Loucy (cell line): ENCODE results near the gene KRTAP4-12.
"Not testable (repeated sequence)": the region's sequence is repeated elsewhere in the genome, so short reads cannot be mapped to it uniquely, and the experiment has no call there.

ENCODE experiments used
- CTCF ChIP-seq: fragments of 200-600 bp; sonication (generic); conservative IDR thresholded peaks from 2 replicates; pipeline ENCODE4 v1.5.1; 2014; ENCODE audit warnings: mild to moderate bottlenecking, antibody characterized with exemption, low read length
- EZH2phosphoT487 ChIP-seq: fragments of 200-600 bp; IDR thresholded peaks from 2 replicates; pipeline ENCODE4 v1.6.1; 2018; ENCODE audit warnings: antibody characterized with exemption, mild to moderate bottlenecking, moderate library complexity, borderline replicate concordance

GRCh38 chr17:41099682-41100480 lies 24.1 kb downstream of the KRTAP4-12 start:
- TF ChIP-seq CTCF, EZH2phosphoT487: not testable (repeated sequence)
